ENCODE data around the gene STYX. TPM values are rescaled to one million over a fixed set of nuclear protein-coding genes. Genes with fewer than 3 reads are reported as not detected.

Gene STYX
- total RNA-seq, 1 experiment from 2014 or later = 24.0 TPM

GRCh38 chr14:52692248-52692962 lies 37.6 kb upstream of the STYX start:
- Mint-ChIP-seq H3K36me3 (ENCODE audit: insufficient read depth in 1 of 3, low read depth in 3 of 3) (no peaks in the 10 kb centered on the region; a peak in 1 of 7 replicates), H3K27me3 (ENCODE audit: low read depth) (no peaks in the 10 kb centered on the region; the same call in none of the 2 replicates), H3K27ac (peak overlapping the region in 1 of 3 experiments; percentile 25; a peak in 3 of 7 replicates), H3K4me3 (peak overlapping the region in 1 of 2 experiments; percentile 20; a peak in 2 of 5 replicates), H3K9me3 (no peaks in the 10 kb centered on the region), H3K4me1 (peaks cover 19 to 34% of the 10 kb centered on the region in 2 experiments)
- Histone ChIP-seq H3K23ac (ENCODE audit: insufficient read length, low read depth, low read length) (no peak overlapping the region), H3K9me3 (ENCODE audit: control insufficient read depth, low read depth, low read length) (no peaks in the 10 kb centered on the region), H4K8ac (replicated peaks; ENCODE audit: insufficient read length, low read depth, low read length) (no peak overlapping the region), H2BK12ac (ENCODE audit: insufficient read length, low read depth, low read length) (no peak overlapping the region), H2BK5ac (ENCODE audit: insufficient read length, low read length) (no peak overlapping the region), H3K4ac (ENCODE audit: low read depth, low read length) (no peak overlapping the region), H3K27me3 (ENCODE audit: insufficient read depth, low read length) (no peaks in the 10 kb centered on the region), H2BK15ac (ENCODE audit: low read depth, low read length) (no peak overlapping the region), H3K4me2 (ENCODE audit: insufficient read depth, insufficient read length, low read length) (no peak overlapping the region), H3K23me2 (ENCODE audit: insufficient read length, low read depth, low read length, poor library complexity, severe bottlenecking) (peaks cover 3% of the 10 kb centered on the region), H2BK20ac (ENCODE audit: low read depth, low read length, poor library complexity, severe bottlenecking) (no peak overlapping the region), H2AK5ac (ENCODE audit: insufficient read length, low read length) (no peak overlapping the region), H3K79me1 (ENCODE audit: insufficient read depth, low read depth, low read length, poor library complexity, severe bottlenecking) (no peaks in the 10 kb centered on the region), H3K27ac (ENCODE audit: insufficient read length, low read depth, low read length) (no peak overlapping the region), H3K56ac (ENCODE audit: insufficient read length, low read depth, low read length) (no peak overlapping the region), H2AFZ (ENCODE audit: low read length) (no peak overlapping the region), H3T11ph (ENCODE audit: low read length) (no peak overlapping the region), H3K14ac (ENCODE audit: insufficient read depth, low read length) (no peak overlapping the region), H4K91ac (ENCODE audit: insufficient read length, low read depth, low read length) (no peak overlapping the region), H3K4me1 (ENCODE audit: insufficient read depth, low read length) (0 out of 2 replicates have a peak, but pooled peaks cover 3% of the 10 kb centered on the region), H2BK120ac (ENCODE audit: low read depth, low read length, poor library complexity, severe bottlenecking) (no peak overlapping the region), H3K9ac (ENCODE audit: extremely low read depth, insufficient read length, low read length) (no peak overlapping the region), H4K5ac (ENCODE audit: insufficient read length, low read depth, low read length) (no peak overlapping the region), H3K79me2 (ENCODE audit: insufficient read depth, low read length) (peaks cover 2% of the 10 kb centered on the region; the same call in 1 of the 2 replicates), H3K18ac (ENCODE audit: insufficient read length, low read depth, low read length) (no peak overlapping the region), H4K20me1 (ENCODE audit: control insufficient read depth, insufficient read depth, insufficient read length) (no peaks in the 10 kb centered on the region)
- no peak for DNase-seq
- TF ChIP-seq, protein P1, sequence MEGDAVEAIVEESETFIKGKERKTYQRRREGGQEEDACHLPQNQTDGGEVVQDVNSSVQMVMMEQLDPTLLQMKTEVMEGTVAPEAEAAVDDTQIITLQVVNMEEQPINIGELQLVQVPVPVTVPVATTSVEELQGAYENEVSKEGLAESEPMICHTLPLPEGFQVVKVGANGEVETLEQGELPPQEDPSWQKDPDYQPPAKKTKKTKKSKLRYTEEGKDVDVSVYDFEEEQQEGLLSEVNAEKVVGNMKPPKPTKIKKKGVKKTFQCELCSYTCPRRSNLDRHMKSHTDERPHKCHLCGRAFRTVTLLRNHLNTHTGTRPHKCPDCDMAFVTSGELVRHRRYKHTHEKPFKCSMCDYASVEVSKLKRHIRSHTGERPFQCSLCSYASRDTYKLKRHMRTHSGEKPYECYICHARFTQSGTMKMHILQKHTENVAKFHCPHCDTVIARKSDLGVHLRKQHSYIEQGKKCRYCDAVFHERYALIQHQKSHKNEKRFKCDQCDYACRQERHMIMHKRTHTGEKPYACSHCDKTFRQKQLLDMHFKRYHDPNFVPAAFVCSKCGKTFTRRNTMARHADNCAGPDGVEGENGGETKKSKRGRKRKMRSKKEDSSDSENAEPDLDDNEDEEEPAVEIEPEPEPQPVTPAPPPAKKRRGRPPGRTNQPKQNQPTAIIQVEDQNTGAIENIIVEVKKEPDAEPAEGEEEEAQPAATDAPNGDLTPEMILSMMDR (conservative IDR thresholded peaks at IDR 0.05) = no peak
- WGBS (ENCODE audit: extremely low coverage, insufficient read length, low lambda C conversion rate) = no CpG with 5 or more reads among the region's 5 CpGs

Data from H9 (cell line).